WTC11 (cell line): Measurements from ENCODE around the gene IFT122. TPM values are rescaled to one million over a fixed set of nuclear protein-coding genes. Genes with fewer than 3 reads are reported as not detected.

Experiments
- ATAC-seq: fragments of 200-7000 bp; cut with Tn5 transposase; 2 replicates; pipeline ENCODE4 v1.10.0; 2021; ENCODE audit warnings: mild to moderate bottlenecking, moderate library complexity
- CTCF ChIA-PET: fragments of 300-600 bp; sonication (Branson Sonifier 250); formaldehyde crosslinking; loops from one replicate; lab custom pipeline; 2021; ENCODE audit warnings: antibody characterized with exemption; lab: Charles Lee
- POLR2A ChIA-PET: fragments of 350-600 bp; sonication (Branson Sonifier 250); formaldehyde crosslinking; loops from one replicate; lab custom pipeline; 2021; ENCODE audit warnings: antibody characterized with exemption; lab: Charles Lee
- DNase-seq: peaks from one replicate; pipeline ENCODE4 v3.0.0; 2021; ENCODE audit warnings: low spot score
- H3K27ac Mint-ChIP-seq: 2 replicates; pipeline ENCODE4 v1.8.0; 2021; ENCODE audit warnings: mixed read lengths
- H3K27me3 Mint-ChIP-seq: 2 replicates; pipeline ENCODE4 v1.8.0; 2021; ENCODE audit warnings: low read depth, mild to moderate bottlenecking, moderate library complexity, mixed read lengths
- H3K36me3 Mint-ChIP-seq: 2 replicates; pipeline ENCODE4 v1.8.0; 2021; ENCODE audit warnings: mixed read lengths
- H3K4me1 Mint-ChIP-seq: 2 replicates; pipeline ENCODE4 v1.8.0; 2022; ENCODE audit warnings: mixed read lengths
- H3K4me3 Mint-ChIP-seq: 2 replicates; pipeline ENCODE4 v1.8.0; 2021; ENCODE audit warnings: mild to moderate bottlenecking, moderate library complexity, mixed read lengths
- H3K9me3 Mint-ChIP-seq: 2 replicates; pipeline ENCODE4 v1.8.0; 2021; ENCODE audit warnings: mixed read lengths
- ATF1 ChIP-seq: sonication (generic); formaldehyde crosslinking; IDR thresholded peaks from 2 replicates; pipeline ENCODE4 v1.8.1; 2023; ENCODE audit warnings: mild to moderate bottlenecking, moderate library complexity, missing genetic modification reagents
- CBFB ChIP-seq: sonication (generic); formaldehyde crosslinking; IDR thresholded peaks from 2 replicates; pipeline ENCODE4 v1.8.1; 2022; ENCODE audit warnings: mild to moderate bottlenecking, low read depth, missing genetic modification reagents
- FOXJ3 ChIP-seq: sonication (generic); formaldehyde crosslinking; IDR thresholded peaks from 2 replicates; pipeline ENCODE4 v1.9.0; 2021; ENCODE audit warnings: missing genetic modification reagents, mild to moderate bottlenecking, borderline replicate concordance
- GABPB1 ChIP-seq: sonication (generic); formaldehyde crosslinking; IDR thresholded peaks from 2 replicates; pipeline ENCODE4 v1.8.1; 2023; ENCODE audit warnings: mild to moderate bottlenecking, missing genetic modification reagents
- GRHL2 ChIP-seq: fragments of 250-450 bp; sonication (Bioruptor Pico); IDR thresholded peaks from 2 replicates; pipeline ENCODE4 v1.8.0; 2022; ENCODE audit warnings: mild to moderate bottlenecking, moderate library complexity; ENCODE audit not compliant: insufficient replicate concordance, severe bottlenecking
- HMGA2 ChIP-seq: fragments of 250-450 bp; sonication (Bioruptor Pico); IDR thresholded peaks from 2 replicates; pipeline ENCODE4 v1.4.0; 2021; ENCODE audit warnings: mild to moderate bottlenecking, moderate library complexity
- TEAD4 ChIP-seq: sonication (generic); formaldehyde crosslinking; IDR thresholded peaks from 2 replicates; pipeline ENCODE4 v1.8.0; 2022; ENCODE audit warnings: mild to moderate bottlenecking, missing genetic modification reagents
- ZNF219 ChIP-seq: sonication (generic); formaldehyde crosslinking; IDR thresholded peaks from 2 replicates; pipeline ENCODE4 v1.8.0; 2023; ENCODE audit warnings: missing genetic modification reagents, mild to moderate bottlenecking, borderline replicate concordance
- total RNA-seq: library from RNA; stranded (reverse); gene quantifications from 3 replicates; pipeline ENCODE4 v1.2.3, GENCODE V29; 2021
- TF ChIP-seq, protein P1 (sequence below): sonication (generic); formaldehyde crosslinking; IDR thresholded peaks from 2 replicates; pipeline ENCODE4 v1.8.0; 2023; ENCODE audit warnings: missing genetic modification reagents, mild to moderate bottlenecking, borderline replicate concordance
- TF ChIP-seq, protein P2 (sequence below): sonication (generic); formaldehyde crosslinking; IDR thresholded peaks from 2 replicates; pipeline ENCODE4 v1.8.0; 2023; ENCODE audit warnings: missing genetic modification reagents
- TF ChIP-seq, protein P3 (sequence below): sonication (generic); formaldehyde crosslinking; IDR thresholded peaks from 2 replicates; pipeline ENCODE4 v1.8.0; 2023; ENCODE audit warnings: mild to moderate bottlenecking, missing genetic modification reagents
- TF ChIP-seq, protein P4 (sequence below): sonication (generic); formaldehyde crosslinking; IDR thresholded peaks from 2 replicates; pipeline ENCODE4 v1.8.0; 2022; ENCODE audit warnings: missing genetic modification reagents
- TF ChIP-seq, protein P5 (sequence below): sonication (generic); formaldehyde crosslinking; IDR thresholded peaks from 2 replicates; pipeline ENCODE4 v1.8.1; 2023; ENCODE audit warnings: mild to moderate bottlenecking, missing genetic modification reagents, borderline replicate concordance
- TF ChIP-seq, protein P6 (sequence below): sonication (generic); formaldehyde crosslinking; IDR thresholded peaks from 2 replicates; pipeline ENCODE4 v1.8.0; 2022; ENCODE audit warnings: mild to moderate bottlenecking, missing genetic modification reagents
- TF ChIP-seq, protein P7 (sequence below): sonication (generic); formaldehyde crosslinking; IDR thresholded peaks from 2 replicates; pipeline ENCODE4 v1.8.1; 2023; ENCODE audit warnings: mild to moderate bottlenecking, missing genetic modification reagents, moderate library complexity

Gene IFT122
- total RNA-seq, 1 experiment from 2014 or later: 22.8 TPM

DNA sequence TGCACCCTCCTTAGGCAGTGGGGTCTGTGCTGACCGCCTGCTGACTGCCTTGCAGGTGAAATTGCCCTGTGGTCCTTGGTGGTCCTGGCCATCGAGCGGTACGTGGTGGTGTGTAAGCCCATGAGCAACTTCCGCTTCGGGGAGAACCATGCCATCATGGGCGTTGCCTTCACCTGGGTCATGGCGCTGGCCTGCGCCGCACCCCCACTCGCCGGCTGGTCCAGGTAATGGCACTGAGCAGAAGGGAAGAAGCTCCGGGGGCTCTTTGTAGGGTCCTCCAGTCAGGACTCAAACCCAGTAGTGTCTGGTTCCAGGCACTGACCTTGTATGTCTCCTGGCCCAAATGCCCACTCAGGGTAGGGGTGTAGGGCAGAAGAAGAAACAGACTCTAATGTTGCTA lies 90.8 kb downstream of the IFT122 start (continued):
- TF ChIP-seq, protein P1, sequence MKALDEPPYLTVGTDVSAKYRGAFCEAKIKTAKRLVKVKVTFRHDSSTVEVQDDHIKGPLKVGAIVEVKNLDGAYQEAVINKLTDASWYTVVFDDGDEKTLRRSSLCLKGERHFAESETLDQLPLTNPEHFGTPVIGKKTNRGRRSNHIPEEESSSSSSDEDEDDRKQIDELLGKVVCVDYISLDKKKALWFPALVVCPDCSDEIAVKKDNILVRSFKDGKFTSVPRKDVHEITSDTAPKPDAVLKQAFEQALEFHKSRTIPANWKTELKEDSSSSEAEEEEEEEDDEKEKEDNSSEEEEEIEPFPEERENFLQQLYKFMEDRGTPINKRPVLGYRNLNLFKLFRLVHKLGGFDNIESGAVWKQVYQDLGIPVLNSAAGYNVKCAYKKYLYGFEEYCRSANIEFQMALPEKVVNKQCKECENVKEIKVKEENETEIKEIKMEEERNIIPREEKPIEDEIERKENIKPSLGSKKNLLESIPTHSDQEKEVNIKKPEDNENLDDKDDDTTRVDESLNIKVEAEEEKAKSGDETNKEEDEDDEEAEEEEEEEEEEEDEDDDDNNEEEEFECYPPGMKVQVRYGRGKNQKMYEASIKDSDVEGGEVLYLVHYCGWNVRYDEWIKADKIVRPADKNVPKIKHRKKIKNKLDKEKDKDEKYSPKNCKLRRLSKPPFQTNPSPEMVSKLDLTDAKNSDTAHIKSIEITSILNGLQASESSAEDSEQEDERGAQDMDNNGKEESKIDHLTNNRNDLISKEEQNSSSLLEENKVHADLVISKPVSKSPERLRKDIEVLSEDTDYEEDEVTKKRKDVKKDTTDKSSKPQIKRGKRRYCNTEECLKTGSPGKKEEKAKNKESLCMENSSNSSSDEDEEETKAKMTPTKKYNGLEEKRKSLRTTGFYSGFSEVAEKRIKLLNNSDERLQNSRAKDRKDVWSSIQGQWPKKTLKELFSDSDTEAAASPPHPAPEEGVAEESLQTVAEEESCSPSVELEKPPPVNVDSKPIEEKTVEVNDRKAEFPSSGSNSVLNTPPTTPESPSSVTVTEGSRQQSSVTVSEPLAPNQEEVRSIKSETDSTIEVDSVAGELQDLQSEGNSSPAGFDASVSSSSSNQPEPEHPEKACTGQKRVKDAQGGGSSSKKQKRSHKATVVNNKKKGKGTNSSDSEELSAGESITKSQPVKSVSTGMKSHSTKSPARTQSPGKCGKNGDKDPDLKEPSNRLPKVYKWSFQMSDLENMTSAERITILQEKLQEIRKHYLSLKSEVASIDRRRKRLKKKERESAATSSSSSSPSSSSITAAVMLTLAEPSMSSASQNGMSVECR (CRISPR knock-in tag): no peak
- TF ChIP-seq GRHL2 (CRISPR knock-in tag): no peak
- TF ChIP-seq, protein P2, sequence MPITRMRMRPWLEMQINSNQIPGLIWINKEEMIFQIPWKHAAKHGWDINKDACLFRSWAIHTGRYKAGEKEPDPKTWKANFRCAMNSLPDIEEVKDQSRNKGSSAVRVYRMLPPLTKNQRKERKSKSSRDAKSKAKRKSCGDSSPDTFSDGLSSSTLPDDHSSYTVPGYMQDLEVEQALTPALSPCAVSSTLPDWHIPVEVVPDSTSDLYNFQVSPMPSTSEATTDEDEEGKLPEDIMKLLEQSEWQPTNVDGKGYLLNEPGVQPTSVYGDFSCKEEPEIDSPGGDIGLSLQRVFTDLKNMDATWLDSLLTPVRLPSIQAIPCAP (CRISPR knock-in tag): no peak
- TF ChIP-seq ZNF219 (CRISPR knock-in tag): no peak
- TF ChIP-seq TEAD4 (CRISPR knock-in tag): no peak; the same call in 1 of the 2 replicates
- no peak for TF ChIP-seq CBFB (CRISPR knock-in tag)
- TF ChIP-seq, protein P3, sequence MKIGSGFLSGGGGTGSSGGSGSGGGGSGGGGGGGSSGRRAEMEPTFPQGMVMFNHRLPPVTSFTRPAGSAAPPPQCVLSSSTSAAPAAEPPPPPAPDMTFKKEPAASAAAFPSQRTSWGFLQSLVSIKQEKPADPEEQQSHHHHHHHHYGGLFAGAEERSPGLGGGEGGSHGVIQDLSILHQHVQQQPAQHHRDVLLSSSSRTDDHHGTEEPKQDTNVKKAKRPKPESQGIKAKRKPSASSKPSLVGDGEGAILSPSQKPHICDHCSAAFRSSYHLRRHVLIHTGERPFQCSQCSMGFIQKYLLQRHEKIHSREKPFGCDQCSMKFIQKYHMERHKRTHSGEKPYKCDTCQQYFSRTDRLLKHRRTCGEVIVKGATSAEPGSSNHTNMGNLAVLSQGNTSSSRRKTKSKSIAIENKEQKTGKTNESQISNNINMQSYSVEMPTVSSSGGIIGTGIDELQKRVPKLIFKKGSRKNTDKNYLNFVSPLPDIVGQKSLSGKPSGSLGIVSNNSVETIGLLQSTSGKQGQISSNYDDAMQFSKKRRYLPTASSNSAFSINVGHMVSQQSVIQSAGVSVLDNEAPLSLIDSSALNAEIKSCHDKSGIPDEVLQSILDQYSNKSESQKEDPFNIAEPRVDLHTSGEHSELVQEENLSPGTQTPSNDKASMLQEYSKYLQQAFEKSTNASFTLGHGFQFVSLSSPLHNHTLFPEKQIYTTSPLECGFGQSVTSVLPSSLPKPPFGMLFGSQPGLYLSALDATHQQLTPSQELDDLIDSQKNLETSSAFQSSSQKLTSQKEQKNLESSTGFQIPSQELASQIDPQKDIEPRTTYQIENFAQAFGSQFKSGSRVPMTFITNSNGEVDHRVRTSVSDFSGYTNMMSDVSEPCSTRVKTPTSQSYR (CRISPR knock-in tag): no peak
- TF ChIP-seq, protein P4, sequence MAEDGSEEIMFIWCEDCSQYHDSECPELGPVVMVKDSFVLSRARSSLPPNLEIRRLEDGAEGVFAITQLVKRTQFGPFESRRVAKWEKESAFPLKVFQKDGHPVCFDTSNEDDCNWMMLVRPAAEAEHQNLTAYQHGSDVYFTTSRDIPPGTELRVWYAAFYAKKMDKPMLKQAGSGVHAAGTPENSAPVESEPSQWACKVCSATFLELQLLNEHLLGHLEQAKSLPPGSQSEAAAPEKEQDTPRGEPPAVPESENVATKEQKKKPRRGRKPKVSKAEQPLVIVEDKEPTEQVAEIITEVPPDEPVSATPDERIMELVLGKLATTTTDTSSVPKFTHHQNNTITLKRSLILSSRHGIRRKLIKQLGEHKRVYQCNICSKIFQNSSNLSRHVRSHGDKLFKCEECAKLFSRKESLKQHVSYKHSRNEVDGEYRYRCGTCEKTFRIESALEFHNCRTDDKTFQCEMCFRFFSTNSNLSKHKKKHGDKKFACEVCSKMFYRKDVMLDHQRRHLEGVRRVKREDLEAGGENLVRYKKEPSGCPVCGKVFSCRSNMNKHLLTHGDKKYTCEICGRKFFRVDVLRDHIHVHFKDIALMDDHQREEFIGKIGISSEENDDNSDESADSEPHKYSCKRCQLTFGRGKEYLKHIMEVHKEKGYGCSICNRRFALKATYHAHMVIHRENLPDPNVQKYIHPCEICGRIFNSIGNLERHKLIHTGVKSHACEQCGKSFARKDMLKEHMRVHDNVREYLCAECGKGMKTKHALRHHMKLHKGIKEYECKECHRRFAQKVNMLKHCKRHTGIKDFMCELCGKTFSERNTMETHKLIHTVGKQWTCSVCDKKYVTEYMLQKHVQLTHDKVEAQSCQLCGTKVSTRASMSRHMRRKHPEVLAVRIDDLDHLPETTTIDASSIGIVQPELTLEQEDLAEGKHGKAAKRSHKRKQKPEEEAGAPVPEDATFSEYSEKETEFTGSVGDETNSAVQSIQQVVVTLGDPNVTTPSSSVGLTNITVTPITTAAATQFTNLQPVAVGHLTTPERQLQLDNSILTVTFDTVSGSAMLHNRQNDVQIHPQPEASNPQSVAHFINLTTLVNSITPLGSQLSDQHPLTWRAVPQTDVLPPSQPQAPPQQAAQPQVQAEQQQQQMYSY (CRISPR knock-in tag): no peak
- no peak for TF ChIP-seq FOXJ3
- TF ChIP-seq HMGA2 (CRISPR knock-in tag): no peak

DNA sequence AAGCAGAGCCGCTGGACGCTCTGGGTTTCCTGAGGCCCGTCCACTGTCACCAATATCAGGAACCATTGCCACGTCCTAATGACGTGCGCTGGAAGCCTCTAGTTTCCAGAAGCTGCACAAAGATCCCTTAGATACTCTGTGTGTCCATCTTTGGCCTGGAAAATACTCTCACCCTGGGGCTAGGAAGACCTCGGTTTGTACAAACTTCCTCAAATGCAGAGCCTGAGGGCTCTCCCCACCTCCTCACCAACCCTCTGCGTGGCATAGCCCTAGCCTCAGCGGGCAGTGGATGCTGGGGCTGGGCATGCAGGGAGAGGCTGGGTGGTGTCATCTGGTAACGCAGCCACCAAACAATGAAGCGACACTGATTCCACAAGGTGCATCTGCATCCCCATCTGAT lies 91.7 kb downstream of the IFT122 start:
- no peak overlapping the region for H3K4me3 Mint-ChIP-seq
- POLR2A ChIA-PET: no interaction called here
- peaks cover 37% of the 10 kb centered on the region for H3K4me1 Mint-ChIP-seq
- CTCF ChIA-PET: no interaction called here
- ATAC-seq: no peak
- no peak for DNase-seq
- H3K36me3 Mint-ChIP-seq: no peaks in the 10 kb centered on the region
- H3K27me3 Mint-ChIP-seq: no peaks in the 10 kb centered on the region
- no peaks in the 10 kb centered on the region for H3K9me3 Mint-ChIP-seq
- H3K27ac Mint-ChIP-seq: no peak overlapping the region
- no peak for TF ChIP-seq ATF1
- TF ChIP-seq, protein P5, sequence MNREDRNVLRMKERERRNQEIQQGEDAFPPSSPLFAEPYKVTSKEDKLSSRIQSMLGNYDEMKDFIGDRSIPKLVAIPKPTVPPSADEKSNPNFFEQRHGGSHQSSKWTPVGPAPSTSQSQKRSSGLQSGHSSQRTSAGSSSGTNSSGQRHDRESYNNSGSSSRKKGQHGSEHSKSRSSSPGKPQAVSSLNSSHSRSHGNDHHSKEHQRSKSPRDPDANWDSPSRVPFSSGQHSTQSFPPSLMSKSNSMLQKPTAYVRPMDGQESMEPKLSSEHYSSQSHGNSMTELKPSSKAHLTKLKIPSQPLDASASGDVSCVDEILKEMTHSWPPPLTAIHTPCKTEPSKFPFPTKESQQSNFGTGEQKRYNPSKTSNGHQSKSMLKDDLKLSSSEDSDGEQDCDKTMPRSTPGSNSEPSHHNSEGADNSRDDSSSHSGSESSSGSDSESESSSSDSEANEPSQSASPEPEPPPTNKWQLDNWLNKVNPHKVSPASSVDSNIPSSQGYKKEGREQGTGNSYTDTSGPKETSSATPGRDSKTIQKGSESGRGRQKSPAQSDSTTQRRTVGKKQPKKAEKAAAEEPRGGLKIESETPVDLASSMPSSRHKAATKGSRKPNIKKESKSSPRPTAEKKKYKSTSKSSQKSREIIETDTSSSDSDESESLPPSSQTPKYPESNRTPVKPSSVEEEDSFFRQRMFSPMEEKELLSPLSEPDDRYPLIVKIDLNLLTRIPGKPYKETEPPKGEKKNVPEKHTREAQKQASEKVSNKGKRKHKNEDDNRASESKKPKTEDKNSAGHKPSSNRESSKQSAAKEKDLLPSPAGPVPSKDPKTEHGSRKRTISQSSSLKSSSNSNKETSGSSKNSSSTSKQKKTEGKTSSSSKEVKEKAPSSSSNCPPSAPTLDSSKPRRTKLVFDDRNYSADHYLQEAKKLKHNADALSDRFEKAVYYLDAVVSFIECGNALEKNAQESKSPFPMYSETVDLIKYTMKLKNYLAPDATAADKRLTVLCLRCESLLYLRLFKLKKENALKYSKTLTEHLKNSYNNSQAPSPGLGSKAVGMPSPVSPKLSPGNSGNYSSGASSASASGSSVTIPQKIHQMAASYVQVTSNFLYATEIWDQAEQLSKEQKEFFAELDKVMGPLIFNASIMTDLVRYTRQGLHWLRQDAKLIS (CRISPR knock-in tag): no peak
- no peak for TF ChIP-seq GABPB1
- TF ChIP-seq, protein P6, sequence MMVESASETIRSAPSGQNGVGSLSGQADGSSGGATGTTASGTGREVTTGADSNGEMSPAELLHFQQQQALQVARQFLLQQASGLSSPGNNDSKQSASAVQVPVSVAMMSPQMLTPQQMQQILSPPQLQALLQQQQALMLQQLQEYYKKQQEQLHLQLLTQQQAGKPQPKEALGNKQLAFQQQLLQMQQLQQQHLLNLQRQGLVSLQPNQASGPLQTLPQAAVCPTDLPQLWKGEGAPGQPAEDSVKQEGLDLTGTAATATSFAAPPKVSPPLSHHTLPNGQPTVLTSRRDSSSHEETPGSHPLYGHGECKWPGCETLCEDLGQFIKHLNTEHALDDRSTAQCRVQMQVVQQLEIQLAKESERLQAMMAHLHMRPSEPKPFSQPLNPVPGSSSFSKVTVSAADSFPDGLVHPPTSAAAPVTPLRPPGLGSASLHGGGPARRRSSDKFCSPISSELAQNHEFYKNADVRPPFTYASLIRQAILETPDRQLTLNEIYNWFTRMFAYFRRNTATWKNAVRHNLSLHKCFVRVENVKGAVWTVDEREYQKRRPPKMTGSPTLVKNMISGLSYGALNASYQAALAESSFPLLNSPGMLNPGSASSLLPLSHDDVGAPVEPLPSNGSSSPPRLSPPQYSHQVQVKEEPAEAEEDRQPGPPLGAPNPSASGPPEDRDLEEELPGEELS (CRISPR knock-in tag): no peak
- TF ChIP-seq, protein P7, sequence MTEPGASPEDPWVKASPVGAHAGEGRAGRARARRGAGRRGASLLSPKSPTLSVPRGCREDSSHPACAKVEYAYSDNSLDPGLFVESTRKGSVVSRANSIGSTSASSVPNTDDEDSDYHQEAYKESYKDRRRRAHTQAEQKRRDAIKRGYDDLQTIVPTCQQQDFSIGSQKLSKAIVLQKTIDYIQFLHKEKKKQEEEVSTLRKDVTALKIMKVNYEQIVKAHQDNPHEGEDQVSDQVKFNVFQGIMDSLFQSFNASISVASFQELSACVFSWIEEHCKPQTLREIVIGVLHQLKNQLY (CRISPR knock-in tag): no peak
